HG02884 (cell line): ENCODE results near the gene AMER3.
"Not testable (repeated sequence)": the region's sequence is repeated elsewhere in the genome, so short reads cannot be mapped to it uniquely, and the experiment has no call there.

ENCODE experiments used
- ATAC-seq: cut with Tn5 transposase; IDR thresholded peaks from one replicate; pipeline ENCODE4 v1.9.1; 2021; ENCODE audit warnings: mild to moderate bottlenecking, moderate library complexity; ENCODE audit not compliant: unreplicated experiment

Gene AMER3

DNA sequence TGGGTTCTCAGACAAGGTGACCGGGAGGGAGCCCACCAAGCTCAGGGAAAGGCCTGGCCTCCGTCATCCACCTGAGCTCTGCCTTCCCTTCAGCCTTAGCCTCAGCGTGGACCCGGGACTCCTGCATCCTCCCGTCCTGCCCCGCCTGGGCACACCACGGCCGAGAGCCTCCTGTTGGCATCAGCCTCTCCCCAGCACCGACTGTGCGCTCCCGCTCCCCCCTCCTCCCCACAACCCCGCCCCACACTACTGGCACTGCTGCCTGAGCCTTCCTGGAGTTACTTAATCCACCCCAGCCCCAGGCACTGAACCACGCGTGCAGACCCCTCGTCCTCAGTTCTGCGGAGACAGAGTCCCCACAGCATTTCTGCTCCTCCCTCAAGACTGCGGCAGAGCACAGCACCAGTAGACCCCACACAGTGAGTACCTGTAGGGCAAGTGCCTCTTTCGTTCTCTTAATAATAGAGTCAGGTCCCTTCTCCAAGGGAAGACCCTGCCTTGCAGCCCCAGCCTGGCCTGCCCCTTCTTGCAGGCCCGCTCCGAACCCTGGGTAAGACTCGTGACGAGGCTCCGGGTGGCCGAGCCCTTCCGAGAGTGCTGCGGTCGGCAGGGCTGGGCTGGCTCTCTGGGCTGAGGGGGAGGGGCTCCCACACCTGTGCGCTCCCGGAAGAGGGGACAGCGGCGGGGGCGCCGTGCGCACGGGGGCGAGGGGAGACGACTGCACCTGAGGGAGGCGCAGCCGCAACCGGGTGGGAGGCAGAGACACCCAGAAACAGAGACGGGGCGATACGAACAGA lies at the start of gene AMER3:
Gene AMER3 (plus strand): TSS at position 285 of the 797 bp plus-strand sequence. CDS start 6,533 bp downstream, outside the sequence.
- ATAC-seq = no peak

DNA sequence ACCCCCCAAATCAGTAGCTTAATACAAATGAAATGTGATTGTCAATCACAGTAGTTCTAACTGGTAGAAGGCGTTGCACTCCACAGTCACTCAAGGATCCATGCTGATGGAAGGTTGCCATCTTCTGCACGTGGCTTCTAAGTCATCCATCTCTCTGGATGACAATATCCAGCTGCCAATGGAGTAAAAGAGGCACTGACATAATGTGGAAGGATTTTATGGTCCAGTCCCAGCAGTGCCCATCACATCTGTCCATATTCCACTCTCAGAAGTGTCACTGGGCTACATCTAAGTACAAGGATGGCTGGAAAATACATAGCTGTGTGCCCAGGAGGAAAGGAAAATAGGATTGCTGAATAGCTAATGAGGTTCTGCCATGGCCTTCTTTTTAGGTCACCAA lies 40.5 kb upstream of the AMER3 start:
- not testable (repeated sequence) for ATAC-seq

DNA sequence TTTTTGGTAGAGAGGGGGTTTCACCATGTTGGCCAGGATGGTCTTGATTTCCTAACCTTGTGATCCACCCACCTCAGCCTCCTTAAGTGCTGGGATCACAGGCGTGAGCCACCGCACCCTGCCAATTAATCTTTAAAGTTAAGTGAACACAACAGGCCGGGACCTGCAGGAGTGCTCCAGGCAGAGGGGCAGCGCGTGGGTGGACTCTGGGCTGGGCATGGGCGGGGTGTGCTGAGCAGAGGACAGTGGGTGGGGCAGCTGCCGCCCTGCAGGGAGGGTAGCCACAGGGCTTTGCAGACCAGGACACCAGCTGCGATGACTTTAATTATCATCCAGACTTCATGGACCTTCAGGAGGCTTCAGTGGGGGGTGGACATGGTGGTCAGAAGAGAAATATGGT lies 35.3 kb upstream of the AMER3 start:
- no peak for ATAC-seq

DNA sequence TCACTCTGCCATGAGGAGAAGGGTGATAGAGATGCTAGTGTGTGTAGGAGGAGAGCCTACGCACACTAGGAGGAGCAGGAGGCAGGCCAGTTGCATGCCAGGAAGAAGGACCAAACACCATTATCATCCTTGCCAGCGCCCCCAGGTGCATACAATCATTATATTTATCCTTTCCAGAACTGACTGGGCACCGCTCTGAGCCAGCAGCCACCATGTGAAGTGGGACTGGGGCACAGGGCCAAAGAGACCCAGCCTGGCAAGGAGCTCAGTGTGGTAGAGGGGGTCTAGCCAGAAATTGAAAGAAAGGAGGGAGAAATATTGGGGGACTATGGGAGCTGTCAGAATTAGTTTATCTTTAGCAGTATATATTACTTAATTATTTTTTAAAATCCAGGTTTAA lies 34.8 kb upstream of the AMER3 start:
- no peak for ATAC-seq

DNA sequence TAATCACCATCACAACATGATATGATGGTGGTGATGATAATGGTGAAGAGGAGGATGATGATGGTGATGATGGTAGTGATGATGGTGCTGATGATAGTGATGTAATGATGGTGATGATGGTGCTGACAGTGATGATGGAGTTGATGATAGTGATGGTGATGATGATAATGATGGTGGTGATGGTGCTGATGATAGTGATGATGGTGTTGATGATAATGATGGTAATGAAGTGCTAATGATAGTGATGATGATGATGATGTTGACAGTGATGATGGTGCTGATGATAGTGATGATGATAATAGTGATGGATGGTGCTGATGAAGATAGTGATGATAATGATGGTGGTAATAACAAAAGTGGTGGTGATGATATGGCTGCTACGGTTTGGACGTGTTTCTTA lies 30.9 kb upstream of the AMER3 start:
- no peak for ATAC-seq

- no peak for ATAC-seq
Measured at GRCh38 chr2:130726614-130727180, 28.6 kb upstream of the AMER3 start.

GRCh38 chr2:130727286-130727924 lies 27.9 kb upstream of the AMER3 start:
- peak; percentile 92 for ATAC-seq

DNA sequence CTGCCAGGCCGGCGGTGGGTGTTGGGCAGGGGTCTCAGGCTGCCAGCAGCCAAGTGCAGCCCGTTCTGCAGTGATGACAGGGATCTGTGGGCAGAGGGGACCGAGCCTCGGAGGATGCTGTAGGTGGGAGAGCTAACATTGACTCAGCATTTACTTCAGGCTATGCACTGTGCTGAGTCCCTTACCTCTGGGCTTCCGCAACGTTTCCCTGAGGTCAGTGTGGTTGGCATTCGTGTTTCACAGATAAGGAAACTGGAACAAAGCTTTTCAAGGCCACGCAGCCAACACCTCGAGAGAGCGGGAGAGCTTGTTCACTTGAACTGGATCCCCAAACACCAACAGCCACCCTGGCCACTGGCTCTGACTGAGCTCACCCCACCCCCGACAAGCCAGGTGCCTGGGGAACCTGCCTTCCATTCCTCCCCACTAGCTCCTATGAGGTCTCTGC lies 27.3 kb upstream of the AMER3 start:
- peak; percentile 15 for ATAC-seq

DNA sequence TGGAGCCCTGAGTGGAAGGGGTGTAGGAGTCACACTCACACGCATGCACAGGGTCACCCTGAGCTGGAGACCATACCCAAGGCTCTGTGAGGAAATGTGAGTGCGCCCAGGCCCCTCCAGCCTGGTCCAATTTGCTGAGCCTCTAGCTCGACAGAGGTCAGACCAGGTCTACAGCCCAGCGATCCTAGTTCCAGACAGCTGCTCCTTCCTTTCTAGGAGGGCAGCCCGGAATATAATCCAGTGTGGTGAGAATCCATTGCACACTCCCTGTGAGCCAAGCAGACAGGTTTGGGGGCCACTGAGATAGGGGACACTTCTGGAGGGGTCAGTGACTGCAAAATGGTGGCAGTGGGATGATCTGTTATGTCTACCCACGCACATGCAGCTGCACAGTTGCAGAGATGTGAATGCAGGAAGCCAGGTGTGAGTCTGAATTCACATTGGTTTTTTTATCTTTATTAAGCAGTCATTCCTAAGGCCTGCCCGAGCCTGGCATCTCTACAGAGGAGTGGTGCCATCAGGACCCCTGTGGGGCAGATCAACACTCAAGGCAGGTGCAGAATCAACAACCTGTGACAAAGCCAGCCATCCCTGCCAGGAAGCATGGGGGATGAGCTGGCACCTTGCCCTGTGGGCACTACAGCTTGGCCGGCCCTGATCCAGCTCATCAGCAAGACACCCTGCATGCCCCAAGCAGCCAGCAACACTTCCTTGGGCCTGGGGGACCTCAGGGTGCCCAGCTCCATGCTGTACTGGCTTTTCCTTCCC lies 26.6 kb upstream of the AMER3 start, which contains the start of gene GPR148:
Gene GPR148 (plus strand): TSS at position 522 of the 768 bp plus-strand sequence. CDS start 82 bp downstream, at position 604.
- ATAC-seq = no peak

DNA sequence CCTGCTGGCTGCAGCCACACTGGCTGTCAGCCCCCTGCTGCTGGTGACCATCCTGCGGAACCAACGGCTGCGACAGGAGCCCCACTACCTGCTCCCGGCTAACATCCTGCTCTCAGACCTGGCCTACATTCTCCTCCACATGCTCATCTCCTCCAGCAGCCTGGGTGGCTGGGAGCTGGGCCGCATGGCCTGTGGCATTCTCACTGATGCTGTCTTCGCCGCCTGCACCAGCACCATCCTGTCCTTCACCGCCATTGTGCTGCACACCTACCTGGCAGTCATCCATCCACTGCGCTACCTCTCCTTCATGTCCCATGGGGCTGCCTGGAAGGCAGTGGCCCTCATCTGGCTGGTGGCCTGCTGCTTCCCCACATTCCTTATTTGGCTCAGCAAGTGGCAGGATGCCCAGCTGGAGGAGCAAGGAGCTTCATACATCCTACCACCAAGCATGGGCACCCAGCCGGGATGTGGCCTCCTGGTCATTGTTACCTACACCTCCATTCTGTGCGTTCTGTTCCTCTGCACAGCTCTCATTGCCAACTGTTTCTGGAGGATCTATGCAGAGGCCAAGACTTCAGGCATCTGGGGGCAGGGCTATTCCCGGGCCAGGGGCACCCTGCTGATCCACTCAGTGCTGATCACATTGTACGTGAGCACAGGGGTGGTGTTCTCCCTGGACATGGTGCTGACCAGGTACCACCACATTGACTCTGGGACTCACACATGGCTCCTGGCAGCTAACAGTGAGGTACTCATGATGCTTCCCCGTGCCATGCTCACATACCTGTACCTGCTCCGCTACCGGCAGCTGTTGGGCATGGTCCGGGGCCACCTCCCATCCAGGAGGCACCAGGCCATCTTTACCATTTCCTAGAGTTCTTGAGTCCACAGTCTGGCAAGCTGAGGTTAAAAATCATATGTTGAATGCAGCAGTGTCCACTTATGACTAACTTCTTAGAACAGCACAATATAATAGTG lies 25.7 kb upstream of the AMER3 start:
- ATAC-seq = no peak

DNA sequence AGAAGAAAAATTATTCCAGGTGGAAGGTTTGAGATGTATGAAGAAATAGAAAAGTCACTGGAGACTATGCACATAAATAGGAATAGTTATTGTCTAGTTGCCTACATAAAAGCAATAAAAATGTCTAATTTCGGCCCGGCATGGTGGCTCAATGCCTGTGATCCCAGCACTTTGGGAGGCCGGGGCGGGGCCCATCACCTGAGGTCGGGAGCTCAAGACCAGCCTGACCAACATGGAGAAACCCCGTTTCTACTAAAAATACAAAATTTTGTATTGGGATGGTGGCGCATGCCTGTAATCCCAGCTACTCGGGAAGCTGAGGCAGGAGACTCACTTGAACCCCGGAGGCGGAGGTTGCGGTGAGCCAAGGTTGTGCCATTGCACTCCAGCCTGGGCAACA lies 23.1 kb upstream of the AMER3 start:
- ATAC-seq = not testable (repeated sequence)

DNA sequence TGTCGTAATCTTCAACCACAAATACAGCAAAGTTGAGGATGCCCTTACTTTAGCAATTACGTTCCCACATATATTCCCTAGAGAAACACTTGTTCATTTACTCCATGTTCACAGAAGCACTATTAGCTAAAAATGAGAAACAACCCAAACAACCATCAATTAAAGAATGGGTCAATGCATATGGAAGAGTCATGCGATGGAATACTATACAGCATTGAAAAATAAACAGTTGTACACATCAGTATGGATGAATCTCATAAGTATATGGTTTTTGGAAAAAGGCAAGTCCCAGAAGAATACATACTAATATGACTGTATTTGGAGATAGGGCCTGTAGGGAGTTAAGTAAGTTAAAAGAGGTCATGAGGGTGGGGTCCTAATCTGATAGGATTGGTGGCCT lies 20.1 kb upstream of the AMER3 start:
- ATAC-seq = no peak

DNA sequence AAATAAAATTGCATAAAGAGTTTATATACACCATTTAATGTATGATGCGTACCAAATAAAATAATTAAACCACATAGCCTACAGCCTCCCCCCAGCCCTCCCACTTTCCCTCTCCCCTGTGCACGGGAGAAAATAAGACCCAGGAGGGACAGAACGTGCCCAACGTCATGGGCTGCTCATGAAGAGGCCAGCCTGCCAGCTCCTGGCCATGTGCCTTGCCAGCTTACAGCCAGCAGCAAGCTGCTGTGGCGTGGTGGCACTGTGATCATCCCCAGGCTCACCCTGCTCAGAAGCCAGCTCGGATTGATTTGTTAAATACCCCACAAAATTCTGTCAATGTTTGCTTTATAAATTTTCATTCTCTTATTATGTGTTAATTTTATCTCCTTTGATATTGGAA lies 18.9 kb upstream of the AMER3 start:
- no peak for ATAC-seq

DNA sequence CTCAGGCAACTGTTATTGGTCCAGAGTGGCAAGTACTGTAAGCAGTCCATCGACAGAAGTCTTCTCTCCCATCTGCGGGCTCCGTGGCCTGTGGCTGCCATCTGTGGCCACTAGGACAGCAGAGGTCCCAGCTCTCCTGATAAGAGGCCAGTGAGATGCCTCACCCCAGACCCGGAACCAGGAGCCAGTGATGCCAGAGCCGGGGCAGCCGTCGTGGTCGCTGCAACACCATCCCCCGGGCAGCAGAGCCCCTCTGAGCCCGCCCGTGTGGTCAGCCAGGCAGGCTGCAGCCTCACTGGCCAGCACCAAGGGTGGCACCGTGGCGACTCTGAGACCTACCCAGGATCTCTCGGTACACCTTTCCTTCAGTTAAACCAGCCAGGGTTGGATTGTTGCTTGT lies 17.7 kb upstream of the AMER3 start:
- no peak for ATAC-seq

GRCh38 chr2:130740671-130741070 lies 14.7 kb upstream of the AMER3 start:
- no peak for ATAC-seq

DNA sequence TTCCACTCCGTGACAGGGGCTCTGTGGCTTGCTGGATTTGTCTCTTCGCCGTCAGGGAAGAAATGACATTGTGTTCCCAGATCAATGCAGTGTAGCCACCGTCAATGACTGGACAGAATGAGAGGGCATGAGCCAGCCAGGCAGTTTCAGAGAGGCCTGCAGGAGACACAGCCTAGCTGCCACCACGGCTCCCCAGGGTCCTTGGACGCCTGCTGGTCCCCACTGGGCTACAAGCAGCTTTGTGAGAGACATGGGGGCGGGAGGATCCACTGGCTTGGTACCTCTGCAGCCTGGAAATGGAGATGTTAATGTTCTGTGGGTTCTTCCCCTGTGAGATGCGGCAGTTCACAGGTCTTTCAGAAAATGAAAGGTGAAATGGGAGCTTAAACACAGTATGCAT lies 12.1 kb upstream of the AMER3 start:
- ATAC-seq = no peak

DNA sequence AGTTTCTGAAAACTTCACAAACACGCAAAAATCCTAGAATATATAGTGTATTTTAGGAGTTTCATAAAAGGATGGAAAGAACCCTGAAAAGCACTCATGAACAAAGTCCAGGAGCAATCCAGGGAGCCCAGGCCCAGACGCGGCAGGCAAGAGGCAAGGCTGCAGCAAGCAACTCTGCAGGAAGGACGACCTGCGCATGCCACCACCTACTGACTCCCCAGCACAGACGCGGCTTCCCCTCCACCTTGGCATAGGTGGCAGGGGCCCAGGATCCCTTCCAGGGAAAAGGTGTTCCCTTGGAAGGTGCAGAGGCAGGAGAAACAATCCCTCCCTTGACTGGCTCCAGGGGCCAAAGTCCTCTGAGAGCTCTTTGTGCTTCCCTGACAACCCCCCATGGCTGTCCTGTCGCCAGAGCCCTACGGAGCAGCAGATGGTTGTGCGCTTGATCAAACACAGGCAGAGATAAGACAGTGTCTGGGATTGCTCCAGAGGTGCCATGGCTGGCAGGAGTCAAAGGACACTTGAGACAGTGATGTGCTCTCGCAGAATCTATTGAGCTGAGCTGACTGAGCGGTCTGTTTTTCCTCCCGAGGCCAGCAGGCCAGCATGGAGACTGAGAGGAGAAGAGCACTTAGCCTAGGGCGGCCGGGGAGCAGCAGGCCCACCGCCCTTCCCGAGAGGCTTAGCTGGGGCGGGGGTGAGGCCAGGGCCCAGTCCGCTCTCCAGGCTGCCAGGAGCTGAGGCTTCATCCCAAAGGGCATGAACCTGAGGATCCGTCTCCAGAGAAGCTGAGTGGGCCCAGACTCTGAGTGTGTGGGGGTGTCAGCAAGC lies 10.8 kb upstream of the AMER3 start:
- ATAC-seq = no peak

GRCh38 chr2:130749078-130749477 lies 6.3 kb upstream of the AMER3 start:
- ATAC-seq = no peak

GRCh38 chr2:130749641-130750040 lies 5.7 kb upstream of the AMER3 start:
- no peak for ATAC-seq
